ENCODE results near the gene TULP4.

TULP4 gene

GRCh38 chr6:158406736-158407135 lies 94.5 kb downstream of the TULP4 start:
- no peak for TF ChIP-seq Cebpa-rat (IDR thresholded peaks at IDR 0.05)
- no peak overlapping the region for H3K4me2 ChIP-seq
- H3K27me3 ChIP-seq: no peaks in the 10 kb centered on the region
- peaks cover 0 to 13% (median 0%) of the 10 kb centered on the region in 11 experiments; a peak in 8 of 22 replicates for H3K36me3 ChIP-seq
- H3K9ac ChIP-seq: no peak overlapping the region
- H3K9me3 ChIP-seq (replicated peaks in 1 of 11): peaks cover 0 to 6% (median 0%) of the 10 kb centered on the region in 11 experiments; a peak in 2 of 22 replicates
- no peak overlapping the region for H3K4me3 ChIP-seq
- H3K27ac ChIP-seq: no peak overlapping the region
- peaks cover 11 to 30% (median 20%) of the 10 kb centered on the region in 10 experiments for H3K4me1 ChIP-seq
- peaks cover 0 to 38% (median 5%) of the 10 kb centered on the region in 11 experiments; a peak in 8 of 22 replicates for H4K20me1 ChIP-seq

- Histone ChIP-seq H3K4me3 (no peak overlapping the region), H3K27ac (peak overlapping the region in 4 of 11 experiments; percentile 45 to 72 (median 54); a peak in 7 of 22 replicates), H3K4me1 (peaks cover 11 to 30% (median 20%) of the 10 kb centered on the region in 10 experiments), H3K27me3 (no peaks in the 10 kb centered on the region), H3K9ac (no peak overlapping the region), H4K20me1 (peaks cover 0 to 43% (median 5%) of the 10 kb centered on the region in 11 experiments; a peak in 9 of 22 replicates), H3K36me3 (peaks cover under 1 to 18% (median 5%) of the 10 kb centered on the region in 11 experiments; a peak in 19 of 22 replicates), H3K4me2 (0 out of 22 replicates have a peak overlapping the region, but pooled peaks of 1 of the 11 experiments have one; percentile 42), H3K9me3 (replicated peaks in 1 of 11) (peaks cover 0 to 6% (median 0%) of the 10 kb centered on the region in 11 experiments; a peak in 2 of 22 replicates)
- TF ChIP-seq Cebpa-rat (IDR thresholded peaks at IDR 0.05): no peak
Observed at GRCh38 chr6:158408013-158408412, 95.7 kb downstream of the TULP4 start.

DNA sequence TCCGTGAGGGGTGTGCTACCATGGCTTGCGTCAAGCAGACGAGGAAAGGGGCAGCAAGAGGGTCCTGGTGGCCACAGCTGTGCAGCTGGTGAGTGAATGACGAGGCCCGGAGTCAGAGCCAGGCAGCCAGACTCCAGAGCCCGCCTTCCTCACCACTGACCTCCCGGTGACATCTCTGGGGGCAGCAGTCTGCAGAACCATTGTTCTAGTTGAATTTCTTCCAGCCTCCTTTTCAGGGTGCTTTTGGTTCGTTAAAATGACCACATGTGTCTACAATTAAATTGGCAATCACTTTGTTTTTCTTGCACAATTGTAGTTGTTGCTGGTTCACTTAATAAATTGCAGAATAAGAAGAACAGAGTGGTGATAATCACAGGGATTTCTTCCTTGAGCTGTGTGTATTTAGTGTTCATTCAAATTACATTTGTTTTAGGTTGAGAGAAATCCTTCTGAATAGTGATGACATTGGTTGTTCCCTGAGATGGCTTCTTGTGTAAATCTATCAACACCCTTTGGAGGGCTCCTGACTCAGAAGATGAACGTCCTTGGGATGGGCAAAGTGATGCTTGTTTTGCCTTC lies 96.4 kb downstream of the TULP4 start:
- 0 out of 22 replicates have a peak overlapping the region, but pooled peaks of 1 of the 11 experiments have one; percentile 8 for H3K9ac ChIP-seq
- no peak overlapping the region for H3K4me3 ChIP-seq
- H4K20me1 ChIP-seq: peaks cover 0 to 43% (median 6%) of the 10 kb centered on the region in 11 experiments; a peak in 9 of 22 replicates
- no peak for TF ChIP-seq Cebpa-rat (IDR thresholded peaks at IDR 0.05)
- peak overlapping the region in 10 of 11 experiments; percentile 22 to 72 (median 44); a peak in 16 of 22 replicates for H3K27ac ChIP-seq
- H3K36me3 ChIP-seq: peaks cover 7 to 24% (median 12%) of the 10 kb centered on the region in 11 experiments
- no peaks in the 10 kb centered on the region for H3K27me3 ChIP-seq
- H3K4me1 ChIP-seq: peaks cover 11 to 30% (median 20%) of the 10 kb centered on the region in 10 experiments
- peak overlapping the region in 7 of 11 experiments; percentile 42 to 75 (median 52); a peak in 11 of 22 replicates for H3K4me2 ChIP-seq
- H3K9me3 ChIP-seq (replicated peaks in 1 of 11): peaks cover 0 to 6% (median 0%) of the 10 kb centered on the region in 11 experiments; a peak in 2 of 22 replicates

GRCh38 chr6:158409451-158409850 lies 97.2 kb downstream of the TULP4 start:
- Histone ChIP-seq H3K27me3 (no peaks in the 10 kb centered on the region), H3K27ac (peak overlapping the region in 10 of 11 experiments; percentile 22 to 72 (median 44); a peak in 17 of 22 replicates), H3K36me3 (peaks cover 15 to 30% (median 19%) of the 10 kb centered on the region in 11 experiments), H3K4me3 (no peak overlapping the region), H3K9ac (0 out of 22 replicates have a peak overlapping the region, but pooled peaks of 1 of the 11 experiments have one; percentile 8), H3K9me3 (replicated peaks in 1 of 11) (peaks cover 0 to 6% (median 0%) of the 10 kb centered on the region in 11 experiments; a peak in 1 of 22 replicates), H4K20me1 (peaks cover 0 to 43% (median 6%) of the 10 kb centered on the region in 11 experiments; a peak in 9 of 22 replicates), H3K4me1 (peaks cover 11 to 30% (median 20%) of the 10 kb centered on the region in 10 experiments), H3K4me2 (peak overlapping the region; percentile 27 to 75 (median 52))
- 0 out of 22 replicates have a peak, but pooled peaks of 1 of the 11 experiments have one; percentile 37 for TF ChIP-seq Cebpa-rat (IDR thresholded peaks at IDR 0.05)

DNA sequence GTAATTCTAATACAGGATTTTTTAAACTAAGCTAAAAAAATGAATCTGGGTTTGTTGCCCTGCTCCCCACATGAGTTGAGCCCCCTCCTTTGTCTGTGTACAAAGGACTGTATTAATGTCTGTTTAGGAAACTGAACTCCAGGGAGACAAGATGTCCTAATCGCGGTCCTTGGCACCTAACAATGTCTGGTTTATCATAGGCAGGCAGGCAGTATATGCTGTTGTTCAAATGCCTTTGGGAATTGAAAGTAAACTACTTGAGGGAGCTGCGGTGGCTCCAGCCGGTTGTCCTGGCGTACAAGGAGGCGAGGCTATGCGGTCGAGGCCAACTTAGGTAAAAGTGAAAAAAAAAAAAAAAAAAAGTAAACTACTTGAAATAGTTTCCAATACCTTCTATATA lies 98.5 kb downstream of the TULP4 start:
- Histone ChIP-seq H3K36me3 (peaks cover 26 to 35% (median 29%) of the 10 kb centered on the region in 11 experiments), H3K9me3 (replicated peaks in 1 of 11) (no peaks in the 10 kb centered on the region; a peak in 1 of 22 replicates), H3K4me2 (peak overlapping the region in 2 of 11 experiments; percentile 42 to 75; a peak in 3 of 22 replicates), H3K27me3 (no peaks in the 10 kb centered on the region), H4K20me1 (peaks cover 0 to 42% (median 6%) of the 10 kb centered on the region in 11 experiments; a peak in 9 of 22 replicates), H3K27ac (peak overlapping the region in 3 of 11 experiments; percentile 49 to 59 (median 49); a peak in 2 of 22 replicates), H3K4me3 (no peak overlapping the region), H3K4me1 (peaks cover 11 to 30% (median 20%) of the 10 kb centered on the region in 10 experiments), H3K9ac (no peak overlapping the region)
- no peak for TF ChIP-seq Cebpa-rat (IDR thresholded peaks at IDR 0.05)

DNA sequence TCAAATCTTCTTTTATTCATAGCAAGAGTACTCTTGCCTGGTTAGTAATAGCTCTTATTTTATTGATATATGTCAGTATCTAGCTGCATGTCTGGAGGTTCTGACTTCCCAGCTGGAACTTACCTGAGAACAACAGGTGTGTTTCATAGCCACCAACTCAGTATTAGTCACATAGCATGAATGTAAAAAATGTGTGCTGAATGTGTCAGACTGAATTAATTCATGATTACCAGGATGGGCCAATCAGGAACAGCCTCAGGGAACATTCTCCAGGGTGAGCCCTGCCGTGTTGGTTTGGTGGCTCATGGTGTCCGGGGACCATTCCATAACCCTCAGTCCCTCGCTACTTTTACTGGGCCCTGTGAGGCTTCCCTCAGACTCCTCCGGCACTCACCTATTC lies 99.7 kb downstream of the TULP4 start:
- TF ChIP-seq Cebpa-rat (IDR thresholded peaks at IDR 0.05): no peak
- Histone ChIP-seq H3K9ac (no peak overlapping the region), H4K20me1 (peaks cover 0 to 37% (median 6%) of the 10 kb centered on the region in 11 experiments; a peak in 9 of 22 replicates), H3K27ac (no peak overlapping the region), H3K27me3 (no peaks in the 10 kb centered on the region), H3K4me1 (peaks cover 11 to 30% (median 20%) of the 10 kb centered on the region in 10 experiments), H3K9me3 (replicated peaks in 1 of 11) (peaks cover 0 to 5% (median 0%) of the 10 kb centered on the region in 11 experiments; a peak in 6 of 22 replicates), H3K4me3 (no peak overlapping the region), H3K4me2 (no peak overlapping the region), H3K36me3 (peaks cover 37 to 44% (median 39%) of the 10 kb centered on the region in 11 experiments)

DNA sequence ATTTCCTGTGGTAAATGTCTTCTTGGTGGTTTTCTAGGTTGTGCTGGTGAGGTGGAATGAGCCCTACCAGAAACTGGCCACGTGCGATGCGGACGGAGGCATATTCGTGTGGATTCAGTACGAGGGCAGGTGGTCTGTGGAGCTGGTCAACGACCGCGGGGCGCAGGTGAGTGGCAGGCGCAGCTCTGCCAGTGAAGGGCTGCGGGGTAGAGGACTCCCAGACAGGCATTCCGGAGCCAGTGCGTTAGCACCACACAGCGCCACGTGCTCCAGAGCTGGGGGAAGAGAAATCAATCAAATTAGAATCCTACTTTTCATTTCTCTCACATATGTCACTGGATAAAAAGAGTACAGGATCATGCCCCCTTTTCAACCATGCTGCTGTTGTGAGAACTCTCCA lies 100.8 kb downstream of the TULP4 start:
- H3K27ac ChIP-seq: no peak overlapping the region
- H3K4me3 ChIP-seq: no peak overlapping the region
- TF ChIP-seq Cebpa-rat (IDR thresholded peaks at IDR 0.05): no peak

DNA sequence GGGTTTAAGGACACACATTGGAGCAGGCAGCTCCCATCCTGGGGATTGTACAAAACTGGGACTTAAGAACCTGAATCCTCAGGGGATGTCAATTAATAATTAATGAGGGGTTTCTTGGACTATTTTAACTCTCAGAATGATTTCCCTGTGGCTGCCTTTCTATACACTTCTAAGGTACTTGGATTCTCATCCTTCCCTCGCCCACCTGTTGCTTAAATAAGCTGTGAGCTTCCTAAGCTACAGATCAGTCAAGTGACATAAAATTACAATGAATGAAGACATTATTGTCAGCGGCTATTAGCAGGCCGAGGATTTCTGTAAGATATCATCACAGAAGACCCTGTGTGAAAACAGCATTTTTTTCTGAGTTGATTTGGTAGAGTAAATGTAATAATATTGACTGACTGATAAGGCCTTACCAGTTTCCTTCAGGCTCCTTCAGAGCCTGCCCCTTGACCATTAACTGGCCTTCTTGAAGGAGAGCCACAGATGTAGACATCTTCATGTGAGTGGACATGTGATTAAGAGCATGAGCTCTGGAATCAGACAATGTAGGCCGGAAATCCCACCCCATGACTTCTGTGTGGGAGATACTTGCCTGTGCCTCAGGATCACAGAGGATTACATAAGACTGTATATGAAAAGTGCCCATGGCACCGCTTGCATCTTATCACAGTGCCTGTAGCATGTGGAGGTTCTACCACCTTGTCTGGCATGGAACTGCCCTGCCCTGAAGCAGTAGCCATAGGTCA lies 101.7 kb downstream of the TULP4 start:
- no peak overlapping the region for H3K9ac ChIP-seq
- H3K4me3 ChIP-seq: no peak overlapping the region
- no peaks in the 10 kb centered on the region for H3K27me3 ChIP-seq
- H3K4me1 ChIP-seq: peaks cover 10 to 20% (median 13%) of the 10 kb centered on the region in 10 experiments
- H3K9me3 ChIP-seq (replicated peaks in 1 of 11): peaks cover 10 to 24% (median 18%) of the 10 kb centered on the region in 11 experiments
- no peak for TF ChIP-seq Cebpa-rat (IDR thresholded peaks at IDR 0.05)
- H3K36me3 ChIP-seq: peaks cover 52 to 64% (median 59%) of the 10 kb centered on the region in 11 experiments
- no peak overlapping the region for H3K4me2 ChIP-seq
- peaks cover 0 to 19% (median 6%) of the 10 kb centered on the region in 11 experiments; a peak in 7 of 22 replicates for H4K20me1 ChIP-seq
- H3K27ac ChIP-seq: no peak overlapping the region

More for the DNA sequence above, 100.8 kb downstream of the TULP4 start:
- Histone ChIP-seq H3K4me2 (no peak overlapping the region), H3K27me3 (no peaks in the 10 kb centered on the region), H3K36me3 (peaks cover 45 to 55% (median 50%) of the 10 kb centered on the region in 11 experiments), H3K9ac (no peak overlapping the region), H3K9me3 (replicated peaks in 1 of 11) (peaks cover under 1 to 15% (median 9%) of the 10 kb centered on the region in 11 experiments; a peak in 14 of 22 replicates), H3K4me1 (peaks cover 11 to 30% (median 20%) of the 10 kb centered on the region in 10 experiments), H4K20me1 (peaks cover 0 to 29% (median 6%) of the 10 kb centered on the region in 11 experiments; a peak in 9 of 22 replicates)

Data from BLaER1 treated with 17β-estradiol and CSF1 and Interleukin-3, amounts not matched to agents 10 nM and 100 nM (cell line).